Measurements from ENCODE around the gene ATP6V1G2. TPM values are rescaled to one million over a fixed set of nuclear protein-coding genes. Genes with fewer than 3 reads are reported as not detected.

The ATP6V1G2 gene
- total RNA-seq, 2 experiments from 2014 or later: 3.8 to 14.1 TPM

DNA sequence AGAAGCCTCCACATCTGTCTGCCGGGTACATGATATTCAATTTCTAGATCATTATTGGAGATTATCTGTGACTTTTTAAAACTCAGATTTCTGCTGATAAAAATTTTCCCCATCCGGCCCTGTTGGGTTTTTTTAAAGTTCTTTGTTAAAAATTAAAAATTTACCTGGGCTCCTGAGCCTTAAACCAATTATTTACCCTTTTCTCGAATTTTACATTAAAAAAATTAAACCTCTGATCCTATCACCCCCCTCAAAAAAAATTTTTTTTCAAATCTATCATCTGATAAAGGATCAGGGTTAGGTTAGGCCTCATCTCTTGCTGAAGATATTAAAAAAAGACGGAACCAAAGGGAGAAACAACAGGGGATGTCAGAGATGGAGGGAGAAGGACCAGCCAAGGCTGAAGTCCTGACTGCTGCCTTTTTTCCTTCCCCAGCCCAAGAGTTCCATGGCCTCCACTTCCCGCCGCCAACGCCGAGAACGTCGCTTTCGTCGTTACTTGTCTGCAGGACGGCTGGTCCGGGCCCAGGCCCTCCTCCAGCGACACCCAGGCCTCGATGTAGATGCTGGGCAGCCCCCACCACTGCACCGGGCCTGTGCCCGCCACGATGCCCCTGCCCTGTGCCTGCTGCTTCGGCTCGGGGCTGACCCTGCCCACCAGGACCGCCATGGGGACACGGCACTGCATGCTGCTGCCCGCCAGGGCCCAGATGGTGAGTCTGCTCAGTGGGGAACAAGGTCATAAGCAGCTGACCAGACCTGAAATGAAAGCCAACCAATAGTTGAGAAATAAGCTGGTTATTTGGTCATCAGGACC, 1.5 kb upstream of the ATP6V1G2 start:
- Histone ChIP-seq H3K4me2 (ENCODE audit: low read length) (peak overlapping the region; percentile 82), H3K79me2 (ENCODE audit: insufficient read depth, low read depth, low read length) (peaks cover 23% of the 10 kb centered on the region), H4K20me1 (ENCODE audit: insufficient read depth, low read length) (no peaks in the 10 kb centered on the region), H3K36me3 (ENCODE audit: insufficient read depth, low read length) (peaks cover 28% of the 10 kb centered on the region), H3K9me3 (ENCODE audit: low read length) (no peaks in the 10 kb centered on the region; the same call in 1 of the 2 replicates), H3K4me1 (ENCODE audit: insufficient read depth, low read length, poor library complexity, severe bottlenecking) (peaks cover 58% of the 10 kb centered on the region), H3K27ac (ENCODE audit: low read depth, low read length, poor library complexity, severe bottlenecking) (peak overlapping the region; percentile 64), H3K9me2 (ENCODE audit: insufficient read depth, low read length) (no peaks in the 10 kb centered on the region), H3K4me3 (ENCODE audit: low read depth, low read length, poor library complexity, severe bottlenecking) (peak overlapping the region; percentile 67), H2AFZ (ENCODE audit: low read length) (0 out of 2 replicates have a peak overlapping the region, but pooled peaks have one; percentile 23)
- no peak for DNase-seq (ENCODE audit: low spot score)
- TF ChIP-seq EZH2phosphoT487 (IDR thresholded peaks at IDR 0.05; ENCODE audit: borderline replicate concordance, low read depth, low read length): no peak
- TF ChIP-seq, protein P1, sequence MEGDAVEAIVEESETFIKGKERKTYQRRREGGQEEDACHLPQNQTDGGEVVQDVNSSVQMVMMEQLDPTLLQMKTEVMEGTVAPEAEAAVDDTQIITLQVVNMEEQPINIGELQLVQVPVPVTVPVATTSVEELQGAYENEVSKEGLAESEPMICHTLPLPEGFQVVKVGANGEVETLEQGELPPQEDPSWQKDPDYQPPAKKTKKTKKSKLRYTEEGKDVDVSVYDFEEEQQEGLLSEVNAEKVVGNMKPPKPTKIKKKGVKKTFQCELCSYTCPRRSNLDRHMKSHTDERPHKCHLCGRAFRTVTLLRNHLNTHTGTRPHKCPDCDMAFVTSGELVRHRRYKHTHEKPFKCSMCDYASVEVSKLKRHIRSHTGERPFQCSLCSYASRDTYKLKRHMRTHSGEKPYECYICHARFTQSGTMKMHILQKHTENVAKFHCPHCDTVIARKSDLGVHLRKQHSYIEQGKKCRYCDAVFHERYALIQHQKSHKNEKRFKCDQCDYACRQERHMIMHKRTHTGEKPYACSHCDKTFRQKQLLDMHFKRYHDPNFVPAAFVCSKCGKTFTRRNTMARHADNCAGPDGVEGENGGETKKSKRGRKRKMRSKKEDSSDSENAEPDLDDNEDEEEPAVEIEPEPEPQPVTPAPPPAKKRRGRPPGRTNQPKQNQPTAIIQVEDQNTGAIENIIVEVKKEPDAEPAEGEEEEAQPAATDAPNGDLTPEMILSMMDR (conservative IDR thresholded peaks at IDR 0.05; ENCODE audit: low read length): no peak
- ChIA-PET CTCF (ENCODE audit: unreplicated experiment) (interaction anchor here (0.8 to 3.3 kb wide), 6 partner anchors 33 to 51 kb away, joined by 3 to 23 read pairs (median 4); partner anchors contain the start of gene NCR3), POLR2A (interaction anchor here (0.7 to 2.9 kb wide), 17 partner anchors 12 to 58 kb away, joined by 3 to 30 read pairs (median 5); partner anchors contain the start of genes LTB, NCR3 and TNF)
- intact Hi-C loops (cut with micrococcal nuclease; ENCODE audit: unreplicated experiment): loop anchor here (1.0 to 10.0 kb wide), 4 partner anchors 33 to 283 kb away; partner anchors contain the start of gene VARS1
- TSS peak; percentile 79 for BruUV-seq (replicated peaks)

DNA sequence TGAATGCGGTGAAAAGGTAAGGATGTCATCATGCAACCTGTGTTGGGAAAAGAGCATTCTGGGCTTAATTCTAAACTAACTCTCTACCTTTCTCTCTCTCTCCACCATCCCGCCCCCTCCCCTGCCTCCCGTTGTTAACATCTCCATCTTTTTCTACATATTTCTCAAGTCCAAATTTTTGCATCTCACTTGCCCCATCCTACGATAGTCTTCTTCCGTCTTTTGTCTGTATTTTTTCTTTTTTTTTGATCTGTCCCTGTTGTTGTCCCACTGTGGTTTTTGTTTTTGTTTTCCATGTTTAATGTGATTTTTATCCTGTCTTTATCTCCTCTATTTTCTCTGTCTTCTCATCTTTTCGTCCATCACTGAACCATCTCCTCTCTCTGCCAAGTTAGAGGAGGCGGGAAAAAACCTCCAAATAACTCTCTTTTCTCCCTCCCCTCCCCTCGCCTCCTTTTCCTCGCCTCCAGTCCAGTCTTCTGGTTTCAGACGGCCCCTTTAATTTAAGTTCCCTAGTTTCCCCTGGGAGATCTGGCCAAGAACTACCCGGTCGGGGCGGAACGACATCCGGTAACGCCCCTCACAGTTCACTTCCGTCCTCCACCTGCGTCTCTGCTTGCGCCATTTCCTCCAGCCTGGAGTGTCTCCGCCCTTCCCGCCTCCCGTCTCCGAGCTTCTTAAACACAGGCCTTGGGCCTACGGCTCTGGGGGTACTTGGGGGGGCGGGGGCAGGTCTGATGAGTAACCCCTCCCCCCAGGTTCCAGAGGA, 734 bp upstream of the ATP6V1G2 start, which contains the start of gene NFKBIL1:
TSS of gene NFKBIL1 (plus strand) at position 651 of the 769 bp plus-strand sequence. CDS start at position 738, 87 bp downstream.
- peak within 1 kb of the TSS; percentile 67 for H3K4me3 ChIP-seq (ENCODE audit: low read depth, low read length, poor library complexity, severe bottlenecking)
- DNase-seq (ENCODE audit: low spot score): peak; percentile 99
- ChIA-PET CTCF (ENCODE audit: unreplicated experiment) (interaction anchor here (0.6 to 3.3 kb wide), 3 partner anchors 30 to 68 kb away, joined by 7 to 23 read pairs (median 7); partner anchors contain the start of gene AIF1), POLR2A (interaction anchor here (0.5 to 2.4 kb wide), 7 partner anchors 16 to 335 kb away, joined by 3 to 11 read pairs (median 5); partner anchors contain the start of genes LTB and NCR3)
- no peaks in the 10 kb centered on the region for H3K9me2 ChIP-seq (ENCODE audit: insufficient read depth, low read length)
- peak within 1 kb of the TSS; percentile 64 for H3K27ac ChIP-seq (ENCODE audit: low read depth, low read length, poor library complexity, severe bottlenecking)
- H2AFZ ChIP-seq (ENCODE audit: low read length): peak within 1 kb of the TSS; percentile 61
- peaks cover 62% of the 10 kb centered on the region for H3K4me1 ChIP-seq (ENCODE audit: insufficient read depth, low read length, poor library complexity, severe bottlenecking)
- H3K9me3 ChIP-seq (ENCODE audit: low read length): no peaks in the 10 kb centered on the region; the same call in 1 of the 2 replicates
- peaks cover 29% of the 10 kb centered on the region for H3K79me2 ChIP-seq (ENCODE audit: insufficient read depth, low read depth, low read length)
- H4K20me1 ChIP-seq (ENCODE audit: insufficient read depth, low read length): no peaks in the 10 kb centered on the region
- H3K4me2 ChIP-seq (ENCODE audit: low read length): peak within 1 kb of the TSS; percentile 82
- intact Hi-C loops (cut with micrococcal nuclease; ENCODE audit: unreplicated experiment): loop anchor here (1.0 to 10.0 kb wide), 7 partner anchors 34 to 284 kb away; partner anchors contain the start of genes BAG6 and VARS1
- peaks cover 28% of the 10 kb centered on the region for H3K36me3 ChIP-seq (ENCODE audit: insufficient read depth, low read length)
- no peak for TF ChIP-seq EZH2phosphoT487 (IDR thresholded peaks at IDR 0.05; ENCODE audit: borderline replicate concordance, low read depth, low read length)
- TF ChIP-seq, protein P1 (conservative IDR thresholded peaks at IDR 0.05; ENCODE audit: low read length): peak; percentile 28; the same call in 1 of the 2 replicates
- no TSS peak for BruUV-seq (replicated peaks)

Data from OCI-LY7 (cell line).